T-helper 22 cell (primary cell): ENCODE data around the gene TMEM108.

Experiments used
- DNase-seq: peaks from one replicate; pipeline ENCODE4 v3.0.0-alpha.2; 2020; ENCODE audit warnings: low read depth

TMEM108 gene

GRCh38 chr3:133055339-133055738 is 17.1 kb downstream of the TMEM108 start:
- no peak for DNase-seq

- no peak for DNase-seq
Observed at GRCh38 chr3:133058243-133058642, 20.1 kb downstream of the TMEM108 start.

GRCh38 chr3:133058831-133059230 is 20.6 kb downstream of the TMEM108 start:
- DNase-seq = no peak

- no peak for DNase-seq
Observed at GRCh38 chr3:133065193-133065961, 27.2 kb downstream of the TMEM108 start.

- no peak for DNase-seq
Observed at GRCh38 chr3:133066026-133066425, 27.8 kb downstream of the TMEM108 start.

GRCh38 chr3:133069556-133070286 is 31.5 kb downstream of the TMEM108 start:
- DNase-seq = no peak

- no peak for DNase-seq
Observed at GRCh38 chr3:133074977-133075376, 36.8 kb downstream of the TMEM108 start.

GRCh38 chr3:133077688-133078087 is 39.5 kb downstream of the TMEM108 start:
- DNase-seq = no peak

- no peak for DNase-seq
Observed at GRCh38 chr3:133079621-133080020, 41.4 kb downstream of the TMEM108 start.

GRCh38 chr3:133081016-133081415 is 42.8 kb downstream of the TMEM108 start:
- DNase-seq = no peak

- DNase-seq = no peak
Observed at GRCh38 chr3:133083395-133083794, 45.2 kb downstream of the TMEM108 start.

GRCh38 chr3:133089906-133090485 is 51.8 kb downstream of the TMEM108 start:
- DNase-seq = no peak

GRCh38 chr3:133092681-133093080 is 54.5 kb downstream of the TMEM108 start:
- DNase-seq = no peak

- DNase-seq = no peak
Observed at GRCh38 chr3:133093366-133093765, 55.2 kb downstream of the TMEM108 start.

- no peak for DNase-seq
Observed at GRCh38 chr3:133096900-133097613, 58.9 kb downstream of the TMEM108 start.

- DNase-seq = no peak
Observed at GRCh38 chr3:133103706-133104105, 65.5 kb downstream of the TMEM108 start.

GRCh38 chr3:133106169-133106568 is 68.0 kb downstream of the TMEM108 start:
- DNase-seq = no peak

- DNase-seq = no peak
Observed at GRCh38 chr3:133112666-133113065, 74.5 kb downstream of the TMEM108 start.

- no peak for DNase-seq
Observed at GRCh38 chr3:133113526-133113925, 75.3 kb downstream of the TMEM108 start.

- DNase-seq = no peak
Observed at GRCh38 chr3:133113927-133114597, 75.9 kb downstream of the TMEM108 start.

- DNase-seq = no peak
Observed at GRCh38 chr3:133115176-133115575, 77.0 kb downstream of the TMEM108 start.

GRCh38 chr3:133117342-133117741 is 79.2 kb downstream of the TMEM108 start:
- no peak for DNase-seq
